OCI-LY7 (cell line): ENCODE measurements around the gene PNRC2.
"Not testable (repeated sequence)": the region's sequence is repeated elsewhere in the genome, so short reads cannot be mapped to it uniquely, and the experiment has no call there.

ENCODE experiments used
- CTCF ChIP-seq: fragments of 200-600 bp; sonication (generic); conservative IDR thresholded peaks from 2 replicates; pipeline ENCODE4 v1.5.1; 2014; ENCODE audit warnings: mild to moderate bottlenecking, antibody characterized with exemption, low read length, moderate library complexity, mixed read lengths
- EZH2phosphoT487 ChIP-seq: fragments of 200-600 bp; sonication (generic); IDR thresholded peaks from 2 replicates; pipeline ENCODE4 v1.6.1; 2018; ENCODE audit warnings: low read depth, borderline replicate concordance, mild to moderate bottlenecking, mixed run types, antibody characterized with exemption, low read length, moderate library complexity, mixed read lengths

- not testable (repeated sequence) for TF ChIP-seq CTCF, EZH2phosphoT487
Measured at GRCh38 chr1:24008574-24009184, 49.1 kb downstream of the PNRC2 start.
